Measurements from ENCODE around the gene PDXDC1.
"Not testable (repeated sequence)": the region's sequence is repeated elsewhere in the genome, so short reads cannot be mapped to it uniquely, and the experiment has no call there.

Gene PDXDC1

DNA sequence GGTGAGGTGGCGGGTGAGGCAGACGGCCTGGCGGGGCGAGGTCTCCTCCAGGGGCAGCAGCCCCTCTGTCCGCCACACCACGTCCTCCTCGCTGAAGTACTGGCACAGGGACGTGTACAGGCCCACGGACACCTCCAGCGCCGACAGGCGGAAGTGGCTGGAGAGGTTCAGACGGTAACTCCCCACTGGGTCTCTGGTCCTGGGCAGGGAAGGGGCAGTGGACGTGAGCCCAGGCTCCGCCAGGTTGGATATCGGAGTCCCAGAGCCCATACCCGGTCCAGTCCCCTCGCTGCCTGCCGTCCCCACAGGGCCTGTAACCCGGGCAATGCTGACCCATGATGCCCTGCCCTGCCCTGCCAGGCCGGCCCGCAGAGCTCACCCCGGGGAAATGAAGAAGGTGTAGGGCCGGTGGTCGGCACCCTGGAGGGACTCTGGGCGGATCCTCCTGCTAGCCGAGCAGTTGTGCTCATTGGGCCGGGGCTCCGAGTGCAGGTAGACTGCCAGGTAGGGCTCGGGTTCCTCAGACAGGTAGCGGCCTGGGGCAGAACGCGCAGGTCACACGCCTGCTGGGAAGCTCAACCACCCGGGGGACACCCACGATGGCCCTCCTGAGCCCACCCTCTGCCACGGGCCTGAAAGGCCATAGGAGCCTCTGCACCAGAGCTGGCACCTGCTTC lies 155.6 kb downstream of the PDXDC1 start:
- H3K27me3 ChIP-seq (replicated peaks in 2 of 5; ENCODE audit: control insufficient read depth in 4 of 5, insufficient read depth in 5 of 5, low read length in 4 of 5); H3K4me3 ChIP-seq (ENCODE audit: control insufficient read depth in 1 of 7, extremely low read depth in 1 of 7, insufficient read depth in 4 of 7, low read depth in 2 of 7, low read length in 6 of 7); POLR2A ChIA-PET; CTCF ChIA-PET; H3K27ac ChIP-seq (ENCODE audit: insufficient read depth in 1 of 2, low read depth in 1 of 2, low read length in 2 of 2, poor library complexity in 1 of 2, severe bottlenecking in 2 of 2); H3K4me1 ChIP-seq (ENCODE audit: control extremely low read depth in 1 of 4, control insufficient read depth in 4 of 4, insufficient read depth in 4 of 4, low read length in 3 of 4); DNase-seq; H3K9me3 ChIP-seq (ENCODE audit: control extremely low read depth in 1 of 5, control insufficient read depth in 4 of 5, insufficient read depth in 2 of 5, low read depth in 1 of 5, low read length in 4 of 5): not testable (repeated sequence)
- peaks cover 0 to 18% (median 0%) of the 10 kb centered on the region in 4 experiments for H3K36me3 ChIP-seq (ENCODE audit: control insufficient read depth in 4 of 4, insufficient read depth in 4 of 4, low read length in 3 of 4)
- 98% methylated on average over 7 of the region's 37 CpGs for WGBS (ENCODE audit: insufficient coverage)

DNA sequence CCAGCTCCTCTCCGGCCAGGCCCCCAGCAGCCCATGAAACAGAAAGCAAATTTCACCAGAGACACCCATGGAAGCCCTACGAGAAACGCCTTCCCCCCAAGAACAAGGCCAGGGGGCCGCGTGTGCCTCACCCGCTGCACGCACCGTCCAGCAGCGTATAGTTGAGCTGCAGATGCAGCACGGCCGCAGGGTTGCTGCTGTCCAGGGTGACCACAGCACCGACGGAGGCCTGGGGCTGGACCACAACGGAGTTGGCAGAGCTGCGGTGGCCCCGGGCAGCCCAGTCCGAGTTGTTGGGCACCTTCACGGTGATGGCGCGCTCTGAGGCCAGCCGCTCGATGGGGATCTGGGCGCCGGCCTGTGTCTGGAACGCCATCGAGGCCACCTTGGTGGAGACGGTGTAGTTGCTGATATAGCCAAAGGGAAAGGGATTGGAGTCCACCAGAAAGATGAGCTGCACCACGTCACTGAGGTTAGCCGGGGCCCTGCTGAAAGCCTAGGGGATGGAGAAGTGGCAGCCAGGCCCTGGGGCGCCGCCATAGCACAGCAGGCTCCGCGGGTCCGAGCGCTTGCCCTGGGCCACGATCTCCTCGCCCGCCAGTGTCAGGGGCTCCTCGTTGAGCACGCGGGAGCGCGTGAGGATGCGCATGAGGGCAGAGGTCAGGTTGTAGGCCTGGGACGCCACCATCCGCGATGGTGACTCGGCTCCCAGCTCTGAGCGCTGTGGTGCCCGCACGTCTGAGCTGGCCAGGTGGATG lies 156.3 kb downstream of the PDXDC1 start:
- WGBS (ENCODE audit: insufficient coverage), result 95% methylated on average over 13 of the region's 51 CpGs
- H3K4me3 ChIP-seq (ENCODE audit: control insufficient read depth in 1 of 7, extremely low read depth in 1 of 7, insufficient read depth in 4 of 7, low read depth in 2 of 7, low read length in 6 of 7); H3K27me3 ChIP-seq (replicated peaks in 2 of 5; ENCODE audit: control insufficient read depth in 4 of 5, insufficient read depth in 5 of 5, low read length in 4 of 5); CTCF ChIA-PET; DNase-seq; POLR2A ChIA-PET; H3K4me1 ChIP-seq (ENCODE audit: control extremely low read depth in 1 of 4, control insufficient read depth in 4 of 4, insufficient read depth in 4 of 4, low read length in 3 of 4); H3K27ac ChIP-seq (ENCODE audit: insufficient read depth in 1 of 2, low read depth in 1 of 2, low read length in 2 of 2, poor library complexity in 1 of 2, severe bottlenecking in 2 of 2); H3K9me3 ChIP-seq (ENCODE audit: control extremely low read depth in 1 of 5, control insufficient read depth in 4 of 5, insufficient read depth in 2 of 5, low read depth in 1 of 5, low read length in 4 of 5): not testable (repeated sequence)
- peaks cover 0 to 21% (median 0%) of the 10 kb centered on the region in 4 experiments for H3K36me3 ChIP-seq (ENCODE audit: control insufficient read depth in 4 of 4, insufficient read depth in 4 of 4, low read length in 3 of 4)

DNA sequence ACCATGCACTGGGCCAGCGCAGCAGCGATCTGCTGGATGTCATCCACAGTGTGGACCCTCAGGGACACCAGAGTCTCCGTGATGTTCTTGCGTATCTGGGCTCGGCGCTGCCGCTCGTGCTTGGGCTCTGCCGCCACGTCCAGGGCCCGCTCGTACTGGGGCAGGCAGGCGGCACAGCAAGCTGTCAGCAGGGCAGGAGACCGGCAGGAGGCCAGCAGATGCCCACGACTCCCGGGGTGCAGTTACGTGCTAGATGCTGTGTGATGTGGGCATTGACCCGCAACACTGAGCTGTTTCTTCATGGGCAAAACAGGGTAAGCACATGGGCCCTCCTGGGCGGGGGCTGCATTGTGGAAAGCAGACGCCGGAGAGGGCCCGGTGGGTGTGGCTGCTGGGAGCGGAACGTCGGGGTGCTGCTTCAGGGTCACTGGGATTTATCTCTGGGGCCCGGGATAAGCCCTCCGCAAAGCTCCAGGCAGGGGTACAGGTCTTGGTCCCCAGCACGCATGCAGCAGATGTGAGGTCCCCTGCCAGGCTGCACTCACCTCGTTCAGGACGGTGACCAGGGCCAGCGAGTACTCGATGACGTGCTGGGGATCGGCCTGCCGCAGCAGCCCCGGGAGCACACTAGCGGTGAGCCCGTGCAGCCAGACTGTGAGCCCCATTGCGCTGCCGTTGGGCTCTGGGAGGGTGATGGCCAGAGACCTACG lies 158.0 kb downstream of the PDXDC1 start:
- DNase-seq; H3K9me3 ChIP-seq (ENCODE audit: control extremely low read depth in 1 of 5, control insufficient read depth in 4 of 5, insufficient read depth in 2 of 5, low read depth in 1 of 5, low read length in 4 of 5); CTCF ChIA-PET; POLR2A ChIA-PET; H3K27me3 ChIP-seq (replicated peaks in 2 of 5; ENCODE audit: control insufficient read depth in 4 of 5, insufficient read depth in 5 of 5, low read length in 4 of 5); H3K27ac ChIP-seq (ENCODE audit: insufficient read depth in 1 of 2, low read depth in 1 of 2, low read length in 2 of 2, poor library complexity in 1 of 2, severe bottlenecking in 2 of 2); H3K4me3 ChIP-seq (ENCODE audit: control insufficient read depth in 1 of 7, extremely low read depth in 1 of 7, insufficient read depth in 4 of 7, low read depth in 2 of 7, low read length in 6 of 7); H3K4me1 ChIP-seq (ENCODE audit: control extremely low read depth in 1 of 4, control insufficient read depth in 4 of 4, insufficient read depth in 4 of 4, low read length in 3 of 4): not testable (repeated sequence)
- peaks cover 0 to 19% (median 0%) of the 10 kb centered on the region in 4 experiments for H3K36me3 ChIP-seq (ENCODE audit: control insufficient read depth in 4 of 4, insufficient read depth in 4 of 4, low read length in 3 of 4)
- WGBS (ENCODE audit: insufficient coverage), result 98% methylated on average over 7 of the region's 41 CpGs

DNA sequence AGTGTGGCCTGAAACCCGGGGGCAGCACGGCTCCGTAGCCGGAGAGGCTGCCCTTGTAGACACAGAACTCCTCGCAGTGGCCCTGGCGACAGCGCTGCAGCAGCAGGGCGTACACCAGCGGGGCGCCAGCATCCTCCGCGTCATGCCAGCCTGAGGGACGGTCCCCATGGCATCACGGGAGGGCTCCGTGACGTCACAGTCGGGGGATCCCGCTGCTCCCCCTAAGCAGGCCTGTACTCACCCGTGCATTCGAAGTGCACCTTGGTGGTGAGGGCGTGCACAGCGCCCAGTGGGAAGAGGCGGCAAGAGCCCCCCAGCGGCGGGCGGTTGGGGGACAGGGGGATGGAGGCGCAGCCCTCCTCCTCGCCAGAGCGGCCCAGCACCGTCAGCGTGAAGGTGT lies 158.7 kb downstream of the PDXDC1 start:
- CTCF ChIA-PET, result not testable (repeated sequence)

DNA sequence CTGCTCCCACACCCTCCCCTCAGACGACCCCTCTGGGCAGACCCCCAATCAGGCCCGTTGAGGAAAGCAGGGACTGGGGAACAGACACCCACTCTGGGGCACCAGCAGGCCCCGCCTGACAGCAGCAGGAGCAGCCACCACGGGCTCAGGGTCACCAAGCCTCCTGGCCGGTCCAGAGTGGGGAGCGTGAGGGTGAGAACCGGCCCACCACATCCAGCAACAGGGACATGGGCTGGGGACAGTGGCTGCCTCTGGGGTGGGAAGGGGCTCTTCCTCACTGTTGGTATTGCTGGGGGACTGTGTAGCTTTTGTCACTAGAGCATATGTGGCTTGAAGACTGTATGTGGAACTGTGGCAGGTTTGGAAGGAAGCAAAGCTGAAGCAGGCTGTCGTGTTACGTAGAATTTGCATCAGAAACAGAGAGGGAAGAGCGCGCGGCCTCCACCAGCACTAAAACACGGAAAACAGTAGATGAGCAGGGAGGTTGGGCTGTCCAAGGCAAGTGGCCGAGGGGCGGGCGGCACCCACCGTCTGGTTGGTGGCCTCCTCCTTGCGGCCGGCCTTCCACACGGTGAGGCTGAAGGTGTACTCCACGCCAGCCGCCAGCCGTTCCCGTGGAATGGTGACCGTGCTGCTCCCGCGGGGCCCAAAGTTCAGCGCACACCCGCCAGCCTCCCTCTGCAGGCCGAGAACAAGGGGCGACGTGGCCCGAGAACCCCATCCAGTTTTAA lies 160.1 kb downstream of the PDXDC1 start:
- peaks cover 0 to 15% (median 0%) of the 10 kb centered on the region in 4 experiments for H3K36me3 ChIP-seq (ENCODE audit: control insufficient read depth in 4 of 4, insufficient read depth in 4 of 4, low read length in 3 of 4)
- H3K4me3 ChIP-seq (ENCODE audit: control insufficient read depth in 1 of 7, extremely low read depth in 1 of 7, insufficient read depth in 4 of 7, low read depth in 2 of 7, low read length in 6 of 7); DNase-seq; H3K4me1 ChIP-seq (ENCODE audit: control extremely low read depth in 1 of 4, control insufficient read depth in 4 of 4, insufficient read depth in 4 of 4, low read length in 3 of 4); CTCF ChIA-PET; POLR2A ChIA-PET; H3K27me3 ChIP-seq (replicated peaks in 2 of 5; ENCODE audit: control insufficient read depth in 4 of 5, insufficient read depth in 5 of 5, low read length in 4 of 5); H3K27ac ChIP-seq (ENCODE audit: insufficient read depth in 1 of 2, low read depth in 1 of 2, low read length in 2 of 2, poor library complexity in 1 of 2, severe bottlenecking in 2 of 2); H3K9me3 ChIP-seq (ENCODE audit: control extremely low read depth in 1 of 5, control insufficient read depth in 4 of 5, insufficient read depth in 2 of 5, low read depth in 1 of 5, low read length in 4 of 5): not testable (repeated sequence)
- no CpG with 5 or more reads among the region's 33 CpGs for WGBS (ENCODE audit: insufficient coverage)

More for the DNA sequence above, 158.7 kb downstream of the PDXDC1 start:
- POLR2A ChIA-PET; H3K27ac ChIP-seq (ENCODE audit: insufficient read depth in 1 of 2, low read depth in 1 of 2, low read length in 2 of 2, poor library complexity in 1 of 2, severe bottlenecking in 2 of 2); H3K4me1 ChIP-seq (ENCODE audit: control extremely low read depth in 1 of 4, control insufficient read depth in 4 of 4, insufficient read depth in 4 of 4, low read length in 3 of 4); DNase-seq; H3K9me3 ChIP-seq (ENCODE audit: control extremely low read depth in 1 of 5, control insufficient read depth in 4 of 5, insufficient read depth in 2 of 5, low read depth in 1 of 5, low read length in 4 of 5); H3K27me3 ChIP-seq (replicated peaks in 2 of 5; ENCODE audit: control insufficient read depth in 4 of 5, insufficient read depth in 5 of 5, low read length in 4 of 5); H3K4me3 ChIP-seq (ENCODE audit: control insufficient read depth in 1 of 7, extremely low read depth in 1 of 7, insufficient read depth in 4 of 7, low read depth in 2 of 7, low read length in 6 of 7): not testable (repeated sequence)
- no CpG with 5 or more reads among the region's 31 CpGs for WGBS (ENCODE audit: insufficient coverage)
- H3K36me3 ChIP-seq (ENCODE audit: control insufficient read depth in 4 of 4, insufficient read depth in 4 of 4, low read length in 3 of 4), result peaks cover 0 to 18% (median 0%) of the 10 kb centered on the region in 4 experiments

DNA sequence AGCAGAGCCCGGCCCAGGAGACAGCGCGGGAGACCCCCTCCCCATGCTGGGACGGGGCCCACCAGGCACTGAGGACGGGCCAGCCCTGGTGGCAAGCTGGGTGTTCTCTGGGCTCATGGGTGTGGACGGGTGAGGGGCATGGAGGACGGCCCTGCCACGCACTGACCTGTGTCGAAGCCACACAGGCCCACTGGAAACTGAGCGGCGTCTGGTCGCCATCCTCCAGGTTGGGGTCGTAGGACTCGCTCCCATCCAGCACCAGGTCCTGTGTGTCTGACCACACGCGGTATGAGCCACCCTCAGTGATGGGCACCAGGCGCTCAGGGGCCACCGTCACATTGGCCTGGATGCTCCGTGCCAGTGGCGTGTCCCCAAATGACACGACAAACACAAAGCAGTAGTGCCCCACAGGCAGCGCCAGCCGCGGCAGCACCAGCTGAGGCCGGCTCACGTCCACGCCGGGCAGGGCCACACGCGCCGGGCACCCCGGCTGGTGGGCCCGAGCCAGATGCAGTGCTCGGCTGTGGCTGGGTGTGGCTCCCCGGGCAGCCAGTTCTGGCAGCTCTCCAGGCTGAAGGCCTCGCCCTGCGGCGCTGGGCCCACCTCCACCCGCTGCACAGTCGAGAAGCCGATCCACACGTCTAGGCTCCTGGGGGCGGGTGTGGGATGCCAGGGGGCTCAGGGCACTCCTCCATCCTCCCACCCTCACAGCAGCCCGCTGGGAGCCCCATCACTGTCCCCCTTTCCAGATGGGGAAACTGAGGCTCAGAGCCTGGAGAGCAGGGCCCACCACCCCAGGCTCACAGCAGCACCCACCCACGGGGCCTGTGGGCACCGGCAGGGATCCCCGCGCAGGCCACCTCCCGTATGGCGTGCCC lies 160.9 kb downstream of the PDXDC1 start:
- WGBS (ENCODE audit: insufficient coverage), result 100% methylated on average over 1 of the region's 50 CpGs
- POLR2A ChIA-PET; H3K4me1 ChIP-seq (ENCODE audit: control extremely low read depth in 1 of 4, control insufficient read depth in 4 of 4, insufficient read depth in 4 of 4, low read length in 3 of 4); H3K27me3 ChIP-seq (replicated peaks in 2 of 5; ENCODE audit: control insufficient read depth in 4 of 5, insufficient read depth in 5 of 5, low read length in 4 of 5); CTCF ChIA-PET; H3K4me3 ChIP-seq (ENCODE audit: control insufficient read depth in 1 of 7, extremely low read depth in 1 of 7, insufficient read depth in 4 of 7, low read depth in 2 of 7, low read length in 6 of 7); DNase-seq; H3K9me3 ChIP-seq (ENCODE audit: control extremely low read depth in 1 of 5, control insufficient read depth in 4 of 5, insufficient read depth in 2 of 5, low read depth in 1 of 5, low read length in 4 of 5); H3K27ac ChIP-seq (ENCODE audit: insufficient read depth in 1 of 2, low read depth in 1 of 2, low read length in 2 of 2, poor library complexity in 1 of 2, severe bottlenecking in 2 of 2): not testable (repeated sequence)
- H3K36me3 ChIP-seq (ENCODE audit: control insufficient read depth in 4 of 4, insufficient read depth in 4 of 4, low read length in 3 of 4), result peaks cover 0 to 15% (median 0%) of the 10 kb centered on the region in 4 experiments
